ENCODE results near the gene FHOD3.

GRCh38 chr18:36650266-36650665 is 352.8 kb downstream of the FHOD3 start:
- TF ChIP-seq POLR2A (IDR thresholded peaks at IDR 0.05; ENCODE audit: low read depth, low read length): no peak
- no peak for TF ChIP-seq POLR2AphosphoS5 (IDR thresholded peaks at IDR 0.05; ENCODE audit: low read depth, low read length)
- TF ChIP-seq TAF1 (IDR thresholded peaks at IDR 0.05; ENCODE audit: low read depth, low read length): no peak

All from GM12891 (cell line).